Neuron (in vitro differentiated cells): ENCODE measurements around the gene ROS1.

Experiments used
- H2AFZ ChIP-seq: one replicate; pipeline ENCODE4 v1.6.1; 2013; ENCODE audit warnings: low read depth, mild to moderate bottlenecking, inconsistent platforms, low read length, moderate library complexity
- H3K27me3 ChIP-seq: one replicate; pipeline ENCODE4 v1.6.1; 2013; ENCODE audit warnings: low read length; ENCODE audit not compliant: insufficient read depth
- H3K36me3 ChIP-seq: one replicate; pipeline ENCODE4 v1.6.1; 2013; ENCODE audit warnings: low read length; ENCODE audit not compliant: insufficient read depth
- H3K4me1 ChIP-seq: one replicate; pipeline ENCODE4 v1.6.1; 2013; ENCODE audit warnings: low read length; ENCODE audit not compliant: insufficient read depth
- H3K4me3 ChIP-seq: 2 replicates; pipeline ENCODE4 v1.5.1; 2013; ENCODE audit warnings: mild to moderate bottlenecking, low read length, moderate library complexity
- H3K9me3 ChIP-seq: one replicate; pipeline ENCODE4 v1.6.1; 2013; ENCODE audit warnings: low read length

Gene ROS1

GRCh38 chr6:117414770-117415169 is 11.0 kb downstream of the ROS1 start:
- Histone ChIP-seq H3K4me1 (no peaks in the 10 kb centered on the region), H3K9me3 (no peaks in the 10 kb centered on the region), H3K4me3 (no peak overlapping the region), H3K27me3 (no peaks in the 10 kb centered on the region), H3K36me3 (no peaks in the 10 kb centered on the region), H2AFZ (no peak overlapping the region)

GRCh38 chr6:117411474-117411873 is 14.3 kb downstream of the ROS1 start:
- no peak overlapping the region for H2AFZ ChIP-seq
- H3K4me1 ChIP-seq = no peaks in the 10 kb centered on the region
- H3K27me3 ChIP-seq = no peaks in the 10 kb centered on the region
- no peaks in the 10 kb centered on the region for H3K36me3 ChIP-seq
- H3K4me3 ChIP-seq = no peak overlapping the region
- no peaks in the 10 kb centered on the region for H3K9me3 ChIP-seq

- Histone ChIP-seq H3K27me3 (no peaks in the 10 kb centered on the region), H3K4me3 (no peak overlapping the region), H3K4me1 (no peaks in the 10 kb centered on the region), H3K36me3 (no peaks in the 10 kb centered on the region), H2AFZ (no peak overlapping the region), H3K9me3 (no peaks in the 10 kb centered on the region)
These were observed 15.9 kb downstream of the ROS1 start for GRCh38 chr6:117409863-117410262.

GRCh38 chr6:117409420-117409819 is 16.3 kb downstream of the ROS1 start:
- Histone ChIP-seq H3K27me3 (no peaks in the 10 kb centered on the region), H2AFZ (no peak overlapping the region), H3K4me1 (no peaks in the 10 kb centered on the region), H3K9me3 (no peaks in the 10 kb centered on the region), H3K36me3 (no peaks in the 10 kb centered on the region), H3K4me3 (no peak overlapping the region)

GRCh38 chr6:117404548-117404947 is 21.2 kb downstream of the ROS1 start:
- no peaks in the 10 kb centered on the region for H3K9me3 ChIP-seq
- H3K27me3 ChIP-seq = no peaks in the 10 kb centered on the region
- no peak overlapping the region for H3K4me3 ChIP-seq
- H3K36me3 ChIP-seq = no peaks in the 10 kb centered on the region
- no peak overlapping the region for H2AFZ ChIP-seq
- no peaks in the 10 kb centered on the region for H3K4me1 ChIP-seq

- Histone ChIP-seq H3K36me3 (no peaks in the 10 kb centered on the region), H2AFZ (no peak overlapping the region), H3K4me3 (no peak overlapping the region), H3K27me3 (no peaks in the 10 kb centered on the region), H3K9me3 (no peaks in the 10 kb centered on the region), H3K4me1 (no peaks in the 10 kb centered on the region)
These were observed 23.9 kb downstream of the ROS1 start for GRCh38 chr6:117401799-117402198.

- H2AFZ ChIP-seq = no peak overlapping the region
- no peaks in the 10 kb centered on the region for H3K4me1 ChIP-seq
- H3K9me3 ChIP-seq = no peaks in the 10 kb centered on the region
These were observed 25.8 kb downstream of the ROS1 start for GRCh38 chr6:117399924-117400323.

GRCh38 chr6:117399126-117399525 is 26.6 kb downstream of the ROS1 start:
- no peaks in the 10 kb centered on the region for H3K9me3 ChIP-seq
- no peak overlapping the region for H2AFZ ChIP-seq
- H3K27me3 ChIP-seq = no peaks in the 10 kb centered on the region
- H3K36me3 ChIP-seq = no peaks in the 10 kb centered on the region
- H3K4me3 ChIP-seq = no peak overlapping the region
- H3K4me1 ChIP-seq = no peaks in the 10 kb centered on the region

More at GRCh38 chr6:117399924-117400323, 25.8 kb downstream of the ROS1 start:
- H3K36me3 ChIP-seq = no peaks in the 10 kb centered on the region
- H3K27me3 ChIP-seq = no peaks in the 10 kb centered on the region
- no peak overlapping the region for H3K4me3 ChIP-seq

- Histone ChIP-seq H3K4me3 (no peak overlapping the region), H3K27me3 (no peaks in the 10 kb centered on the region), H3K4me1 (no peaks in the 10 kb centered on the region), H3K36me3 (no peaks in the 10 kb centered on the region), H2AFZ (no peak overlapping the region), H3K9me3 (no peaks in the 10 kb centered on the region)
These were observed 28.1 kb downstream of the ROS1 start for GRCh38 chr6:117397536-117398227.

- H3K36me3 ChIP-seq = no peaks in the 10 kb centered on the region
- no peaks in the 10 kb centered on the region for H3K27me3 ChIP-seq
- H3K4me3 ChIP-seq = no peak overlapping the region
- H2AFZ ChIP-seq = no peak overlapping the region
- H3K4me1 ChIP-seq = no peaks in the 10 kb centered on the region
- no peaks in the 10 kb centered on the region for H3K9me3 ChIP-seq
These were observed 29.5 kb downstream of the ROS1 start for GRCh38 chr6:117396228-117396627.

GRCh38 chr6:117395164-117395563 is 30.6 kb downstream of the ROS1 start:
- no peak overlapping the region for H3K4me3 ChIP-seq
- no peaks in the 10 kb centered on the region for H3K9me3 ChIP-seq
- H2AFZ ChIP-seq = no peak overlapping the region
- no peaks in the 10 kb centered on the region for H3K36me3 ChIP-seq
- H3K4me1 ChIP-seq = no peaks in the 10 kb centered on the region
- H3K27me3 ChIP-seq = no peaks in the 10 kb centered on the region

GRCh38 chr6:117393045-117393444 is 32.7 kb downstream of the ROS1 start:
- no peaks in the 10 kb centered on the region for H3K9me3 ChIP-seq

GRCh38 chr6:117391874-117392583 is 33.7 kb downstream of the ROS1 start:
- no peak overlapping the region for H2AFZ ChIP-seq
- no peaks in the 10 kb centered on the region for H3K36me3 ChIP-seq
- H3K4me3 ChIP-seq = no peak overlapping the region
- H3K9me3 ChIP-seq = no peaks in the 10 kb centered on the region
- no peaks in the 10 kb centered on the region for H3K27me3 ChIP-seq
- H3K4me1 ChIP-seq = no peaks in the 10 kb centered on the region

More at GRCh38 chr6:117393045-117393444, 32.7 kb downstream of the ROS1 start:
- Histone ChIP-seq H3K27me3 (no peaks in the 10 kb centered on the region), H3K4me3 (no peak overlapping the region), H3K4me1 (no peaks in the 10 kb centered on the region), H2AFZ (no peak overlapping the region), H3K36me3 (no peaks in the 10 kb centered on the region)
